Measurements from ENCODE around the gene SORCS2. TPM values are rescaled to one million over a fixed set of nuclear protein-coding genes. Genes with fewer than 3 reads are reported as not detected.

The SORCS2 gene
- total RNA-seq, 1 experiment from 2014 or later = not detected

- Mint-ChIP-seq H3K27ac (ENCODE audit: unreplicated experiment) (no peak overlapping the region), H3K36me3 (ENCODE audit: insufficient read depth, unreplicated experiment) (no peaks in the 10 kb centered on the region), H3K4me3 (ENCODE audit: low read depth, unreplicated experiment) (no peak overlapping the region), H3K4me1 (ENCODE audit: low read depth, unreplicated experiment) (no peaks in the 10 kb centered on the region), H3K27me3 (ENCODE audit: unreplicated experiment) (peaks cover 73% of the 10 kb centered on the region), H3K9me3 (ENCODE audit: low read depth, unreplicated experiment) (no peaks in the 10 kb centered on the region)
- no peak for TF ChIP-seq CTCF (IDR thresholded peaks at IDR 0.05; ENCODE audit: unreplicated experiment)
- CTCF ChIA-PET = no interaction called here
- intact Hi-C loops (cut with micrococcal nuclease; ENCODE audit: unreplicated experiment) = loop anchor here (5.0 kb wide), 1 partner anchor 520 kb away; no protein-coding TSS in a partner anchor
- DNase-seq = no peak
- BruUV-seq (replicated peaks) = no TSS peak
Measured at GRCh38 chr4:7717161-7717560, 524.8 kb downstream of the SORCS2 start.

- no peaks in the 10 kb centered on the region for H3K36me3 Mint-ChIP-seq (ENCODE audit: insufficient read depth, unreplicated experiment)
- H3K27me3 Mint-ChIP-seq (ENCODE audit: unreplicated experiment) = peaks cover 81% of the 10 kb centered on the region
- intact Hi-C loops (cut with micrococcal nuclease; ENCODE audit: unreplicated experiment) = loop anchor here (5.0 kb wide), 1 partner anchor 521 kb away; no protein-coding TSS in a partner anchor
- CTCF ChIA-PET = no interaction called here
- no peaks in the 10 kb centered on the region for H3K4me1 Mint-ChIP-seq (ENCODE audit: low read depth, unreplicated experiment)
- H3K27ac Mint-ChIP-seq (ENCODE audit: unreplicated experiment) = no peak overlapping the region
- no peak overlapping the region for H3K4me3 Mint-ChIP-seq (ENCODE audit: low read depth, unreplicated experiment)
- TF ChIP-seq CTCF (IDR thresholded peaks at IDR 0.05; ENCODE audit: unreplicated experiment) = no peak
- no TSS peak for BruUV-seq (replicated peaks)
- H3K9me3 Mint-ChIP-seq (ENCODE audit: low read depth, unreplicated experiment) = no peaks in the 10 kb centered on the region
- DNase-seq = no peak
Measured at GRCh38 chr4:7717946-7718490, 525.7 kb downstream of the SORCS2 start.

- intact Hi-C loops (cut with micrococcal nuclease; ENCODE audit: unreplicated experiment) = loop anchor here (5.0 kb wide), 1 partner anchor 522 kb away; no protein-coding TSS in a partner anchor
- Mint-ChIP-seq H3K27ac (ENCODE audit: unreplicated experiment) (no peak overlapping the region), H3K36me3 (ENCODE audit: insufficient read depth, unreplicated experiment) (no peaks in the 10 kb centered on the region), H3K4me1 (ENCODE audit: low read depth, unreplicated experiment) (no peaks in the 10 kb centered on the region), H3K27me3 (ENCODE audit: unreplicated experiment) (peaks cover 93% of the 10 kb centered on the region), H3K9me3 (ENCODE audit: low read depth, unreplicated experiment) (no peaks in the 10 kb centered on the region), H3K4me3 (ENCODE audit: low read depth, unreplicated experiment) (no peak overlapping the region)
- peak; percentile 72 for DNase-seq
- TF ChIP-seq CTCF (IDR thresholded peaks at IDR 0.05; ENCODE audit: unreplicated experiment) = peak; percentile 50
- CTCF ChIA-PET = no interaction called here
- no TSS peak for BruUV-seq (replicated peaks)
Measured at GRCh38 chr4:7719354-7720174, 527.2 kb downstream of the SORCS2 start.

GRCh38 chr4:7721984-7722551, 529.7 kb downstream of the SORCS2 start:
- no peaks in the 10 kb centered on the region for H3K4me1 Mint-ChIP-seq (ENCODE audit: low read depth, unreplicated experiment)
- no peaks in the 10 kb centered on the region for H3K9me3 Mint-ChIP-seq (ENCODE audit: low read depth, unreplicated experiment)
- TF ChIP-seq CTCF (IDR thresholded peaks at IDR 0.05; ENCODE audit: unreplicated experiment) = peak; percentile 15
- CTCF ChIA-PET = interaction anchor here (0.8 kb wide), 1 partner anchor 10 kb away, joined by 4 read pairs; no protein-coding TSS in a partner anchor
- no TSS peak for BruUV-seq (replicated peaks)
- H3K27ac Mint-ChIP-seq (ENCODE audit: unreplicated experiment) = no peak overlapping the region
- intact Hi-C loops (cut with micrococcal nuclease; ENCODE audit: unreplicated experiment) = loop anchor here (1.0 kb wide), 1 partner anchor 265 kb away; no protein-coding TSS in a partner anchor
- peak; percentile 30 for DNase-seq
- no peak overlapping the region for H3K4me3 Mint-ChIP-seq (ENCODE audit: low read depth, unreplicated experiment)
- H3K27me3 Mint-ChIP-seq (ENCODE audit: unreplicated experiment) = peaks cover 68% of the 10 kb centered on the region
- no peaks in the 10 kb centered on the region for H3K36me3 Mint-ChIP-seq (ENCODE audit: insufficient read depth, unreplicated experiment)
